ENCODE results near the gene IRGQ.
A peak's percentile ranks its signal among the peaks of the same experiment; 100 is the strongest.

The IRGQ gene, protein sequence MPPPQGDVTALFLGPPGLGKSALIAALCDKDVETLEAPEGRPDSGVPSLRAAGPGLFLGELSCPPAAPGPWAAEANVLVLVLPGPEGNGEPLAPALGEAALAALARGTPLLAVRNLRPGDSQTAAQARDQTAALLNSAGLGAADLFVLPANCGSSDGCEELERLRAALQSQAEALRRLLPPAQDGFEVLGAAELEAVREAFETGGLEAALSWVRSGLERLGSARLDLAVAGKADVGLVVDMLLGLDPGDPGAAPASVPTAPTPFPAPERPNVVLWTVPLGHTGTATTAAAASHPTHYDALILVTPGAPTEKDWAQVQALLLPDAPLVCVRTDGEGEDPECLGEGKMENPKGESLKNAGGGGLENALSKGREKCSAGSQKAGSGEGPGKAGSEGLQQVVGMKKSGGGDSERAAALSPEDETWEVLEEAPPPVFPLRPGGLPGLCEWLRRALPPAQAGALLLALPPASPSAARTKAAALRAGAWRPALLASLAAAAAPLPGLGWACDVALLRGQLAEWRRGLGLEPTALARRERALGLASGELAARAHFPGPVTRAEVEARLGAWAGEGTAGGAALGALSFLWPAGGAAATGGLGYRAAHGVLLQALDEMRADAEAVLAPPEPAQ

DNA sequence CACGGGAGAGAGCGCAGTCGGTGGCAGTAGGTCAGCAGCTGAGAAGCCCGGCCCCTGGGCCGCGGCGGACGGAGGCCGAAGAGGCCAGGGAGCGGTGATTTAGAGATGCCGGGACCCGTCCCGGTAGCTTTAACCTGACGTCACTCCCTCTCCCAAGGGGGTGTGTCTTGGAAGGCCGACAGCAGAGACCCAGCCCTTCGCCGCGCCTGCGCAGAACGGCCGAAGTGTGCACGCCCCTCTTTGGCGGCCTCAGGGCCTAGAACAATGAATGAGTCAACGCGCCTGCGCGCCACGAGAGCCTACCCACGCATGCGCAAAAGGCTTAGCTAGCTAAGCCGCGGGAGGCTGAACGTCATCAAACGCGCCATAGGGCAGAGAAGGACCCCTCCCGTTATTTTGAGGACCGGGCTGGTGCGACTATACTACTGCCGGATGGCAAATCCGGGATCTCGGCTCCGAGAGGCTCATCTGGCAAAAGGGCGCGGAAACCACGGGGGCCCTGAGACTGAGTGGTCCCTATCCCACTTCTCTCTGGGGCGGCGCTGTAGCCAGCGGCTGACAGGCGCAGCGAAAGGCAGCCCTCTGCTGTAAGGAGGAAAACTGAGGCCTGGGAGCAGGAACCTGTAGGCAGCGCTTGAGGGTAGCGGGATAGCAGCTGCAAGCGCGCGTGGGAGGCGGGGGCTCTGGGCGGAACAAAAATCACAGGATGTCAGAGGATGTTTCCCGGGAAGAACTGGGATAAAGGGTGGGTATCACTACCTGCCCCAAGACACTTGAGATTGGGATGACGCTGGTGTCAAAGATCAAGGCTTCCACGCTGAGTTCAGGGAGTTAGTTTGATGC is at the start of gene IRGQ, which contains the start of gene ZNF576:
TSS of gene IRGQ (minus strand) at position 136 of the 843 bp plus-strand sequence. CDS start 796 bp downstream, outside the sequence.
TSS of gene ZNF576 (plus strand) at position 597 of the 843 bp plus-strand sequence. CDS start 514 bp downstream, outside the sequence.
- peak within 1 kb of the TSS; percentile 91 for H3K4me3 ChIP-seq (ENCODE audit: low read depth, low read length)
- TF ChIP-seq, protein P1, sequence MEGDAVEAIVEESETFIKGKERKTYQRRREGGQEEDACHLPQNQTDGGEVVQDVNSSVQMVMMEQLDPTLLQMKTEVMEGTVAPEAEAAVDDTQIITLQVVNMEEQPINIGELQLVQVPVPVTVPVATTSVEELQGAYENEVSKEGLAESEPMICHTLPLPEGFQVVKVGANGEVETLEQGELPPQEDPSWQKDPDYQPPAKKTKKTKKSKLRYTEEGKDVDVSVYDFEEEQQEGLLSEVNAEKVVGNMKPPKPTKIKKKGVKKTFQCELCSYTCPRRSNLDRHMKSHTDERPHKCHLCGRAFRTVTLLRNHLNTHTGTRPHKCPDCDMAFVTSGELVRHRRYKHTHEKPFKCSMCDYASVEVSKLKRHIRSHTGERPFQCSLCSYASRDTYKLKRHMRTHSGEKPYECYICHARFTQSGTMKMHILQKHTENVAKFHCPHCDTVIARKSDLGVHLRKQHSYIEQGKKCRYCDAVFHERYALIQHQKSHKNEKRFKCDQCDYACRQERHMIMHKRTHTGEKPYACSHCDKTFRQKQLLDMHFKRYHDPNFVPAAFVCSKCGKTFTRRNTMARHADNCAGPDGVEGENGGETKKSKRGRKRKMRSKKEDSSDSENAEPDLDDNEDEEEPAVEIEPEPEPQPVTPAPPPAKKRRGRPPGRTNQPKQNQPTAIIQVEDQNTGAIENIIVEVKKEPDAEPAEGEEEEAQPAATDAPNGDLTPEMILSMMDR (IDR thresholded peaks at IDR 0.05; ENCODE audit: control insufficient read depth, extremely low read depth, insufficient read depth), result no peak
- peak; percentile 88 for DNase-seq (ENCODE audit: low read depth)

DNA sequence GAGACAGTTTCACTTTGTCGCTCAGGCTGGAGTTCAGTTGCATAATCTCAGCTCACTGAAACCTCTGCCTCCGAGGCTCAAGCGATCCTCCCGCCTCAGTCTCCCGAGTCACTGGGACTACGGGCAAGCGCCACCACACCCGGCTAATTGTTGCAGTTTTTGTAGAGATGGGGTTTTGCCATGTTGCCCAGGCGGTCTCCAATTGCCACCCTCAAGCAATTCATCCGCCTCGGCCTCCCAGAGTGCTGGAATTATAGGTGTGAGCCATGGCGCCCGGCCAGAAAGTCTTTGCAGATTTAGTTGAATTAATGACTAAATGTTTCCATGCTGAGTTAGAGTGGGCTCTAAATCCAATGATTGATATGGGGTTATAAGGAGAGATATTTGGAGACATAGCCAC is 48.2 kb upstream of the IRGQ start:
- TF ChIP-seq, protein P1 (IDR thresholded peaks at IDR 0.05; ENCODE audit: control insufficient read depth, extremely low read depth, insufficient read depth), result no peak
- no peak for DNase-seq (ENCODE audit: low read depth)
- H3K4me3 ChIP-seq (ENCODE audit: low read depth, low read length), result no peak overlapping the region

GRCh38 chr19:43643326-43643725 is 47.4 kb upstream of the IRGQ start:
- no peak for DNase-seq (ENCODE audit: low read depth)
- TF ChIP-seq, protein P1 (IDR thresholded peaks at IDR 0.05; ENCODE audit: control insufficient read depth, extremely low read depth, insufficient read depth), result no peak
- H3K4me3 ChIP-seq (ENCODE audit: low read depth, low read length), result no peak overlapping the region

GRCh38 chr19:43642531-43642930 is 46.6 kb upstream of the IRGQ start:
- no peak for DNase-seq (ENCODE audit: low read depth)
- no peak overlapping the region for H3K4me3 ChIP-seq (ENCODE audit: low read depth, low read length)
- TF ChIP-seq, protein P1 (IDR thresholded peaks at IDR 0.05; ENCODE audit: control insufficient read depth, extremely low read depth, insufficient read depth), result no peak

- TF ChIP-seq, protein P1 (IDR thresholded peaks at IDR 0.05; ENCODE audit: control insufficient read depth, extremely low read depth, insufficient read depth), result no peak
These were observed 45.4 kb upstream of the IRGQ start for GRCh38 chr19:43641333-43641732.

GRCh38 chr19:43640424-43640757 is 44.5 kb upstream of the IRGQ start:
- no peak for DNase-seq (ENCODE audit: low read depth)
- H3K4me3 ChIP-seq (ENCODE audit: low read depth, low read length), result peak overlapping the region; percentile 47
- TF ChIP-seq, protein P1 (IDR thresholded peaks at IDR 0.05; ENCODE audit: control insufficient read depth, extremely low read depth, insufficient read depth), result no peak

More at GRCh38 chr19:43641333-43641732, 45.4 kb upstream of the IRGQ start:
- no peak for DNase-seq (ENCODE audit: low read depth)
- no peak overlapping the region for H3K4me3 ChIP-seq (ENCODE audit: low read depth, low read length)

Measured in LNCaP clone FGC (cell line).